GM13977 (cell line): Measurements from ENCODE around the gene ZNF622.

Source experiments
- DNase-seq: peaks from one replicate; pipeline ENCODE4 v3.0.0; 2012; ENCODE audit warnings: low spot score
- CTCF ChIP-seq: IDR thresholded peaks from 2 replicates; pipeline ENCODE4 v1.5.1; 2012; ENCODE audit warnings: mild to moderate bottlenecking, control low read depth; ENCODE audit not compliant: insufficient read depth; ENCODE audit errors: extremely low read depth, missing control alignments
- in situ Hi-C: fragments of 300-500 bp; cut with MboI; formaldehyde crosslinking; loops from one replicate; pipeline ENCODE4 v1.12.0; 2022; ENCODE audit warnings: low sequenced_read_pairs, low pct_unique_long_range_greater_than_20kb, mixed read lengths, inconsistent platforms; ENCODE audit not compliant: unreplicated experiment

ZNF622 gene

GRCh38 chr5:16457451-16457850, 8.1 kb downstream of the ZNF622 start:
- in situ Hi-C loops = loop anchor here (25.0 kb wide), 1 partner anchor 295 kb away; no protein-coding TSS in a partner anchor
- TF ChIP-seq CTCF = no peak
- DNase-seq = no peak

DNA sequence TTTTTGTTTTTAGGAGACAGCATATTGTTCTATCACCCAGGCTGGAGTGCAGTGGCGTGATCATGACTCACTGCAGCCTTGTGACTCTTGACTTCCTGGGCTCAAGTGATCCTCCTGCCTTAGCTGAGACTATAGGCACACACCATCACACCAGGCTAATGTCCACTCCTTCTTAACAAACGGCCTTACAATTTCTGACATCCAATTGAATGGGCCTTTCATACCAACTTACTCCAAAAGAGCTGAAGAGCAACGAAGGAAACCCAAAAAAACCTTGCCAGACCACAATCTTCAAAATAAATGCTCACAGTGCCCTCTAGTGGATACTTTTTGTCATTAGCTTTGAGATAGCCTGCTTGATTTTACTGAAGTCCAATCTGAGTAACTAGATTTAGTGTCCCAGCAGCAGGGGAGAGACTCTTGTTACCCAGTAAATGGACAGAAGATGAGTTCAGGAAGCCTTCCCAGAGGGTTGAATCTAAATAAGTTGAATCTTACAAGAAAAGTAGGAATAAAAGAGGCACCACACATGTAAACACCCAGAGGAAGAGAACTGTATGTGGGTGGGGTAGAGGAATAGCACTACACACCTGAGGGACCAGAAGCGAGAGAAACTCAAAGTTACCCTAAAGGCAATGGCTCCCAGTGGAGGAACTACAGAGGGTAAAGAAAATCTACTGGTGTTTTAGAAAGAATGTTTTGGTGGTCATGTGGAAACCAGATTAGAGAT, 9.3 kb downstream of the ZNF622 start:
- in situ Hi-C loops = loop anchor here (25.0 kb wide), 1 partner anchor 294 kb away; no protein-coding TSS in a partner anchor
- TF ChIP-seq CTCF = peak; percentile 62
- DNase-seq = peak; percentile 46

DNA sequence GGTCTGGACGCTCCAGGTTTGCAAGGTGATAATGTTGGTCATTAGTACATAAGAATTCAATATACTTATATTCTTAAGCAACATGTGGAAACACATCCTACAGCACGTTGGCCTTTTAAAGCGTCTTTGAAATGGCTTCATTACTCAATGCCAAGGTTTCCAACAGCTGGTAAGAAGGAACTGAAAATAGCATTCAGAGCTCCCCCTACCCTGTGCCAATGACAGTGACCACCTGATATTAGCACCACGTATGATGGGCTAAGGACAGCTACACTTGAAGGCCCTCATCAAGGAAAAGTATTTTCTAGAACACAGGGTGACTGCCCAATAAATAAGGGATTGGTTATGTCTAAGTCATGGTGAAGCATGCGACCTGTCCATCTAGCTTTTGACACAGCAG, 9.9 kb downstream of the ZNF622 start:
- in situ Hi-C loops = loop anchor here (25.0 kb wide), 1 partner anchor 293 kb away; no protein-coding TSS in a partner anchor
- no peak for TF ChIP-seq CTCF
- no peak for DNase-seq

DNA sequence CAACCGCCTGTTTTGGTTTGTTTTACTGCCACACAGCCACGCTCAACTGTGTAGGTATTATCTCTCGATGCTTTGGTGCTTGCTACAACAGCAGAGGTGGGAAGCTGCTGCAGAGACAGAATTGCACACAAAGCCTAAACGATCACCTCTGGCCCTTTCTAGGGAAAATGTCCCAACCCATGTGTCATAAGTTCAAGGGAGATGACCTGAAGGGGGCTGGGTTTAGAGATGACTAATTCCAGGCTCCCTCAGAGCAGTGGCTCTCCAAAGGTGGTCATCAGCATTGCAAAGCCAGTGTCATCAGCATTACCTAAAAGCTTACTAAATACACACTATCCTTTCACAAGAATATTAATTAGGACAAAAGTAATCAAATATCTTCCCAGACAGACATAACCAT, 10.9 kb downstream of the ZNF622 start:
- DNase-seq = no peak
- in situ Hi-C loops = loop anchor here (25.0 kb wide), 1 partner anchor 292 kb away; no protein-coding TSS in a partner anchor
- TF ChIP-seq CTCF = no peak

DNA sequence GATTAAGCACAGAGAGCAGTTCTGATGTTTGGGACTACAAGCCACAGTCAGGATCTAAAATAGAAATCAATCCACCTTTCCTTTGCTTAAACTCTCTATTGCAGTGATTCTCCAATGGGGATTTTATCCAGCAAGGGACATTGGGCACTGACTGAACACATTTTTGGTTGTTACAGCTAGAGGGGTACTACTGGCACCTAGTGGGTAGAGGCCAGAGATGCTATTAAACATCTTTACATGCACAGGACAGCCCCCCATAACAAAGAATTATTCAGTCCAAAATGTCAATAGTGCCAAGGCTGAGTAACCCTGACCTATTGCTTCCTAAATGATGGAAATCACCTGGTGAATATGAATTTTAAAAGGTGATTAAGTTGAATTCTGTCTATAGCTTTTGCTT, 12.0 kb downstream of the ZNF622 start:
- in situ Hi-C loops = loop anchor here (25.0 kb wide), 1 partner anchor 291 kb away; no protein-coding TSS in a partner anchor
- DNase-seq = no peak

GRCh38 chr5:16450163-16450562, 15.4 kb downstream of the ZNF622 start:
- no peak for TF ChIP-seq CTCF
- no peak for DNase-seq
- in situ Hi-C loops = loop anchor here (25.0 kb wide), 1 partner anchor 288 kb away; no protein-coding TSS in a partner anchor

More for the DNA sequence above, 12.0 kb downstream of the ZNF622 start:
- TF ChIP-seq CTCF = no peak
